NT2/D1 (cell line): ENCODE data around the gene GLIPR1.

Experiments
- SUZ12 ChIP-seq: IDR thresholded peaks from 2 replicates; pipeline ENCODE4 v1.6.1; 2011; ENCODE audit not compliant: insufficient read length, insufficient read depth; ENCODE audit errors: extremely low read depth
- YY1 ChIP-seq: IDR thresholded peaks from 2 replicates; pipeline ENCODE4 v1.6.1; 2011; ENCODE audit not compliant: insufficient read length, insufficient read depth

- TF ChIP-seq YY1: no peak
- TF ChIP-seq SUZ12: no peak
Observed at GRCh38 chr12:75477137-75477536, 3.4 kb upstream of the GLIPR1 start.
